M059J (cell line): ENCODE results near the gene RFWD3. TPM values are rescaled to one million over a fixed set of nuclear protein-coding genes. Genes with fewer than 3 reads are reported as not detected.

Experiments used
- DNase-seq: peaks from one replicate; pipeline ENCODE4 v3.0.0-alpha.2; 2012; ENCODE audit warnings: low read depth
- total RNA-seq: library from RNA; depleted of rRNA; stranded (reverse); fragments of >200 nt; shearing (Covaris generic); gene quantifications from 2 replicates; pipeline ENCODE4 v1.2.3, GENCODE V29; 2014

RFWD3 gene
- total RNA-seq, 1 experiment from 2014 or later = 68.9 TPM

DNA sequence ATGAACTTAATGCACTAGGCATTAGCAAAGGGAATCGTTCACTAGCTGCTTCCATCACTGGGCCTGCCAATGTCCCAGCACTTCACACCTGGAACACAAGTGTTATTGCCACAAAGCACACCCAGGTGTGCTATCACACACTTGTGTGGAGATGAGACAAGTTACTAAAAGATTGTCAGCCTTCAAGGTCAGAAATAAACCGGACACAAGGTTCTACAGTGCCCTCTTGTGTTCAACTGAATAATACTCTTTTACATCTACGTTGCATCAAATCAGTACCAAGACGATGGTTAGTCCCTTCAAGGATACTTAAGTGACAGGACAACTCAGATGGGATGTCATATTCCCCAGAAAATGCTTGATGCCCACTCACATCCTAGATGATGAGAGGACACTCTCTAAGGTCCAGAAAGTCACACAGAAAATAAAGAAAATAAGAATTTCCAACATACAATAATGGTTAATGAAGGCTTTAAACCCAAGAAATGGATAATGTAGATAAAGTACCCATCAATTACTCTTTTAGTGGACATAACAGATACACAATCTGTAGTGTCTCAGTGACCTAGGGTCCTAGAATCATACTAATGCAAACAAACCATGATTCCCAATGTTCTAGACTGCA, 43.4 kb downstream of the RFWD3 start:
- DNase-seq = peak; percentile 52

DNA sequence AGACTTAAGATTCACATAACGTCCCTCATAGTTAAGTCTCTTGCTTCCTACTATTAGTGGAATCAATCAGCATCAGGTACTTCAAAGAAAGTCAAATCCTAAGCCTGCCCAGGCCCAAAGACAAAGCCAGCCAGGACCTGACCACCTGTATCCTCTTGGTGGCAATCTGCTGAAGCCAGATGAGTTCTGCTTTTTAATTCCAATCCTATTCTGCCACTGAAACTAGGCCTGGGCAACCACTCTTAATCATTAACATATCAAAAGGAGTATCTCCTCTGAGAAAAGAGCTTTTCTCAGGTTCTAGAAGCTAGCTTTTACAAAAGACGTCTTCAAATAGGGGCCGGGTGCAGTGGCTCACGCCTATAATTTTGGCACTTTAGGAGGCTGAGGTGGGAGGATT, 44.7 kb downstream of the RFWD3 start:
- no peak for DNase-seq

DNA sequence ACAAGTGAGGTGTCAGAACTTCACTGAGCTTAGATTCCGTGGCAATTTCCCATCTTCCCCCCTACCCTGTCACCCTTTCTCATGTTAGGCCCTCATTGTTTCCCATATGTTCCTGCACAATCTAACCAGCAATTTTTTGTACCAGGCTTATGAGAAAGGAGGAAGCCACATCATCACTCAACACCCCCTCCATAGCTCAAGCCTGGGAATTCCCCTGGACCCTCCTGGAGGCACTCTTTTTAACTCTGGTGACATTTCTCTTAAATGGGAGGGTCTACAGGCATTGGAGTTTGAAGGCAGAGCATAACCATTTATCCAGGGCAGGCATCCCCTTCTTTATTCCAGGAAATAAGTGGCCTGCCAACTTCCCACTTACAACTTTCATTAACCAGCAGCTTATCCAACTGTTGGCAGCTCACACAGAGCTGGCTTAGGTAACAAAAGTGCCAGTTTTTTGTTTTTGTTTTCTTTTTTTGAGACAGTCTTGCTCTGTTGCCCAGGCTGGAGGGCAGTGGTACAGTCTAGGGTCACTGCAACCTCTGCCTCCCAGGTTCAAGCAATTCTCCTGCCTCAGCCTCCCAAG, 49.4 kb downstream of the RFWD3 start:
- no peak for DNase-seq

DNA sequence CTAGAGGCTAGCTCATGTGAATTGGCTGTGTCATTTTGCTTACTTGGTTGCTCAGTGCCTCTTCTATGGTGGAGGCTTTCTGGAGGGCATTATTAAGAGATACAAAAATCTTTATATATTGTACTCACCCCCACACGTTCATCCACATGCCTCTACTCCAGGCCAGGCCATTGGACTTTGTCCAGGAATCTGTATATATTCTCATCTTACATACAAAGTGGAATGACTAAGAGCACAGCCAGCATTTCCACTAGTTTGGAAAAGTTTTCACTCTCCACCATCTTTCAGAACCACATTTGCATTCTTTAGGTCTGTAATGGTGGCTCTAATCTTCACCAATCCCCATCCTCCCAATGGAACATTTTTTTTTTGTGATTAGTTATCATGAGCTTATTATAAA, 55.0 kb downstream of the RFWD3 start:
- peak; percentile 28 for DNase-seq

DNA sequence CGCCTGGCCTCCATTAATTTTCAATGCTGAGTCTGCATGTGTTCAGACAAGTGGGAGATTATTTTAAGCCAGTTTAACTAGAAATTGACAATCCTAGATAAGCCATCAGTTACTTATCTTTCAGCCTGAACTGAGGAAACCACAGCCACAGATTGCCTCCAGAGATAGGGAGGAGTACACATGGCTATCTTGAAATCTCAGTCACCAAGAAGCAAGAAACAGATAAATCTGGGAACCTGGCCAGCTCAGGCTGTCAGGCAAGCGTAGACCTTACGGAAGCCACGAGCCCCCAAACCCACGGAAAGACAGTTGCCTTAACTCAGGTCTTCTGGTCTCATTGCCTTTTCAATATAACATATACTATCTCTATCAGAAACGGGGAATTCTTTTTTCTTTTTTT, 57.7 kb downstream of the RFWD3 start:
- peak; percentile 53 for DNase-seq

DNA sequence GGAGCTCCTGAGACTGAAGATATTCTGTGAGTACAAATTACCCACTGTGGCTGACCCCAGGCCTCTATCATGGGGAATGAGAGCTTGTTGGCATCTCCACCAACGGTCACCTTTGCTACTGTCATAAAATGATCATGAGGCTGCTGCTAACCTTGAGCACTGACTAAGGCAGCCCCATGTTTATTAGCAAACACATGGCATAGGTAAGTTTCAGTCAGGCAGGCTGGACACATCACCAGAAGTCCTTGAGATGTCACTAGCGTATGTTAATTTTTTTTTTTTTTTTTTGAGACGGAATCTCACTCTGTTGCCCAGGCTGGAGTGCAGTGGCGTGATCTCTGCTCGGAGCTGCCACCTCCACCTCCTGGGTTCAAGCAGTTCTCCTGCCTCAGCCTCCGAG, 58.3 kb downstream of the RFWD3 start:
- DNase-seq = no peak

DNA sequence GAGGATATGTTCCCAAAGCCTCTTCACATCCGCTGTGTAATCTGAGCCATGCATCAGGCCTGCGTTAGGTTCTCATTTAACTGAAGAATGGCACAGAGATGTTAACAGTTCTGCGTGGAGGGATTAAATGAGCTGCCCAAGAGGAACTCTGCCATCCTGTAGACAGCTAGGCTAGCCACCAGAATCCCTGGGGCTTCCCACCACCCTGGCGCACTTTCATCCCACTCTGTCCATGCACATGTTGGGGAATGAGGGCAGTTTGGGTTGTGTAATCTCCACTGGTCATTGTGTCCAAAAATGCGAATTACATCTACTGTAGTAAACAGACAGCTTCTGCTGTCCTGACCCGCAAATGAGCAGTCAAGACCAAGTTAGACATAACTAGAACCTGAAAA, 58.7 kb downstream of the RFWD3 start:
- no peak for DNase-seq

DNA sequence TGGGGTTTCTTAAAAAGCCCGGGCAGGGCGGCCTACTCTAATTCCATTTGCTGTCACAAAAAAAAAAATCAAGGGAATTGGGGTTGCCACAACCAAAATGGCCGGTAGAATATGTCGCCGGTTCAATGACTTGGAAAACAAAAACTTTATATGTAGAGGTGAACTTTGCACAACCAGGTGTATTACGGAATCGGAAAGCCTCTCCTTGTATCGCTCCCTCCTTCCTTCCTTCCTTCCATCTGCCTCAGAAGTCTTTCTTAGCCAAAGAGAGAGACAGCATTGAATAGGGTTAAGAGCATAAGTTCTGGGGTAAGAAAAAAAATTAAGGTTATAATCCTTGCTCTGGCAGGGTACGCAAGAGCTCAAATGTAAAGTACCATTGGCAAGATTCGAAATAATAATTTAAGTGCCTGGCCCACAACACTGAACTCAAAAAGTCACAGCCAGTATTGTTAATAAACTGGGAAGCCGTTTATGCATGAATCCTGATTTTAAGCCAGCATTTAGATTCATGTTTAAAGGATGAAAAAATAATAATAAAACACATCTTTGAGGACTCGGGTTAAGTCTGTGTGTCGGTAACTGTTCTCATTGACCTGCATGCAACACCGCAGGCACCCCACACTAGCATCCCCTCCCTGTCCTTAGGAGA, 59.2 kb downstream of the RFWD3 start:
- DNase-seq = no peak

DNA sequence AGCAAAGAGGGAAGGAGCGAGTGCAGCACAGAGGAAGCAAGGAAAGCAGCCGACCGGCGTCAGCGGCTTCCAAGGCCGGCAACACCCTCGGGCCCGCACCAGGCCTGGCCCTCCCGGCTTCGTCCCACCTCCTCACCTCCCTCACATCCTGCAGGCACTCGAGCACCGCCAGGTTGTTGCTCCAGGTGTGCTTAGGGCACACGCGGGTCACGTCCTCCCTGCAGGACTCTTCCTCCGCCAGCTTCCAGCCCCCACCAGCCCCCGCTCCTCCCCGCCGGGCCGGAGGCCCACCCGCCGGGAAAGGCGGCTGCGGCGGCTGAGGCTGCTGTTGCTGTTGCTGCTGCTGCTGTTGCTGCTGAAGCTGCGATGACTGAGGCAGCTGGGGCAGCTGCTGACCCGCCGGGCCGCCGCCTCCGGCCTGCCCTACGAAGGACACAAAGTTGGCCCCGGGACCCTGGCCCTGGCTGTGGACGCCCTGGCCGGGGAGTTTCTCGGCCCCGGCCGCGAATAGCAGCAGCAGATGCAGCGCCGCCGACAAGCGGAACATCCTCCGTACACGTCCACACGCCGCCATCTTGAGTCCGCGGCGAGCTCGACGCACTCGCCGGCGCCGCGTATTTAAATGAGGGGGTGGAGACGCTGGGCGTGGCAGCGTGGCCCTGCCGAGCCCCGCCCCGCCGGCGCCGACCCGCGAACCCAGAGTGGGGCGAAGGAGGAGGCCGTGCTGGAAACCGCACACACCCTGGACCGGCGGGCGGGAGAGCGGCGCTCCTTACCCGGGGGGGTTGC, 60.0 kb downstream of the RFWD3 start, which contains the start of gene GLG1:
Gene GLG1 (minus strand): TSS at position 594 of the 789 bp plus-strand sequence. CDS start 20 bp downstream, at position 574.
- peak; percentile 85 for DNase-seq

DNA sequence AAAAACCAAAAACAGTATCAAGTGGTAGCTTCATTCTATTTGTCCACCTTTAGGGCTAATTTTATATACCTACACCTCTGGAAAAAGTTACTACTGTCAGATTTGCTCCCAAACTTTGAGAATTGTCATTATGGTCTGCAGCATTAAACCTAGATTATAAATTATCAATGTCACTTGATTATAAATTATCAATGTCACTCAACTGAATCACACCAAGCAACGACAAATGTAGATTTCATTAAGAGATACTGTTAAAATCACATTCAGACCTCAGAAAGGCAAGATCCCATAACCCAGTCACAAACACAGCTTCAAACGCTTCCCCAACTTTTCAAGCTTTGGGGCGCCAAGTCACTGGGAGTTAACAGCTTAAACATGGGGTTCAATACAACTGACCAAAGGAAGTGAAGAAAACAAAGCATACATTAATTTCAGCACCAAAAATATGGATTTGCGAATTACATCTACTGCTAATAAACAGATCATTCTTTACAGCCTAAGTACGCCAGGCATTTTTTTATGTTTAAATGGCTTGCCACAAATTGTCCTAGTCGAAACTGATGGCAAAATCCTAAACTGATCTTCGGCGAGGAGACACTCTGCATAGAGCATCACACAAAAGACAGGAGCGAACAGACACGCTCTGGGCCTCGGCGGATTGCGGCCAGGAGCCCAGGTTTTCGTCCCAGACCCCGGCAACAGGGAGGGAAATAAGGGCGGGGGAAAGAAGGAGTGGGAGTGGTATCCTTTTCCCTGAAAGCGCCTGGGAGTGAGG, 60.7 kb downstream of the RFWD3 start:
- no peak for DNase-seq

DNA sequence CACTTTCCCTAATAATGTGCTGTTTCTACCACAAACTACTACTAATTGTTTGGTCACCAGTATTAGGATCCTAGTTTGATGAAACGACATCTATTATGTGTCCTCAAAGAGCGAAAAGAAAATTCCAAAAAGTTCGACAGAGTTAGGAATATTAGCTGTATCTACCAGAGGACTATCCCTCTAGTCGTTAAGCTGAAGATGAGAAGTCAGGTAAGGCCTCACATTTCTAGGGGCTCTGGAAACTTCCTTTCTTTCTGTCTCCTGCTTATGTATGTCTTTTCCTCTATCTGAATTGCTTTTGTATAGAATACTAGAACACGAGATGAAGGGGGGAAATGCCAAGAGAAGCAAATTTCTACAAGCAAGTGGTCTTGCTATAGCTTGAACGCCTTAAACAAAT, 61.3 kb downstream of the RFWD3 start:
- DNase-seq = no peak

DNA sequence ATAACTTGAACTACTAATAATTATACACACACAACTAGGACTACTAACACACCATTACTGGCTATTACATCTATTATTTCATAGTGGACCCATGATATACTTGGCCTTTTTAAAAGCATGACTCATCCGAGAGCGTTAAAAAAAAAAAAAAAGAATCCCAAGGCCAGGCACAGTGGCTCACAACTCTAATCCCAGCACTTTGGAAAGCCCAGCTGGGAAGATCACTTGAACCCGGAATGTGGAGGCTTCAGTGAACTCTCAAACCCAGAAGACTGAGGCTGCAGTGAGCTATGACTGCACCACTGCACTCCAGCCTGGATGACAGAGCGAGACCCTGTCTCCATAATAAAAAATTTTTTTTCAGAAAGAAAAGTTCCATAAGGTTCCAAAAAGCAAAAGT, 62.8 kb downstream of the RFWD3 start:
- peak; percentile 39 for DNase-seq

DNA sequence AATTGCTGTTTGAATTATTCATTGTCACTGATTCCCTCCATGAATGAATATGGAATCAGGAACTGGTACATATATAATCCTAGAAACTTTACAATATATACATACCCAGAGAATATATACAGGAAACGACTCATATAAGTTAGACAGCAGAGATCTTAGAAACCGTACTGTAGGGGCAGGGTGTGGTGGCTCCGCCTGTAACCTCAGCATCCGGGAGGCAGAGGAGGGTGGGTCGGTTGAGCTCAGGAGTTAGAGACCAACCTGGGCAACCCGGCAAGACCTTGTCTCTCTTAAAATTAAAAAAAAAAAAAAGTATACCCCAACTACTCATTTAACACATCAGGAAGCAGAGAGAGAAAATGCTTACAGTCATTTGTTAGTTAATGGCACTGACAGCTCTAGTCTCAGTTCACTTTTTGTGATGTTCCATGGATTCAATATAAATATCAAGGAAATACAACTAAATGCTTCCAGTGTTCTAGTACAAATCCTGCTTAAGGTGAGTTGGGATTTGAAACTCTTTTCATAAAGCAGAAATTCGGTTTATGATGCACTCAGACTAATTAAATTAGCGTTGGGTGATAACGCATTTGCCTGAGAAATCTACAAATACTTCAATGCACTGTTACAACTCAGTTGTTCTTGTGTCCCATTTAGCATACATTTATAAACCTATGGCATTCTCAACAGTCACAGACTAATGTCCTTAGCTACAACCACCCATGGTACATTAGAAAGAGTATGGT, 65.4 kb downstream of the RFWD3 start:
- DNase-seq = no peak

DNA sequence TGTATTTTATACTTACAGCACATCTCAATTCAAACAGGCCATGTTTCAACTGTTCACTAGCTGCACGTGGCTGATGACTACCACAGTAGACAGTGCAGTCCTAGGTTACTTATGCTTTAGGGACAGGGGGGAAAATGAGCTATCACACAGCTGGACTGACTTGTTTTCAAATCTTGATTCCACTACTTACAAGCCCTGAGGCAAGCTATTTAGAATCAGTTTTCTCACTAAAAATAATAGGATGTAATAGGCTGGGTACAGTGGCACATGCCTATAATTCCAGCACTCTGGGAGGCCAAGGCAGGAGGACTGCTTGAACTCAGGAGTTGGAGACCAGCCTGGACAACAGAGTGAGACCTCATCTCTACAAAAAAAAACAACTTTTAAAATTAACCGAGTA, 70.1 kb downstream of the RFWD3 start:
- no peak for DNase-seq

DNA sequence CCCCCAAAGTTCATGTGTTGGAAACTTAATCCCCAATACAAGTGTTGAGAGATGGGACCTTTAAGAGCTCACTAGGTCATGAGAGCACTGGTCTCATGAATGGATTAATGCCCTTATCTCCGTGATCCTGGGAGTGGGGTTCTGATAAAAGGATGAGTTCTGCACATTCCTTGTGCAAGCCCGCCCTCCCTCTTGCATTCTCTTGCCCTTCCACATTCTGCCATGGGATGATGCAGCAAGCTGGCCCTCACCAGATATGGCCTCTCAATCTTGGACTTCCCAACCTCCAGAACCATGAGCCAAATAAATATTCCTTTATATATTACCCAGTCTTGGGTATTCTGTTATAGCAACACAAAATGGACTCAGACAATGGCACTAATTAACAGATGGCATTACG, 73.8 kb downstream of the RFWD3 start:
- DNase-seq = no peak

DNA sequence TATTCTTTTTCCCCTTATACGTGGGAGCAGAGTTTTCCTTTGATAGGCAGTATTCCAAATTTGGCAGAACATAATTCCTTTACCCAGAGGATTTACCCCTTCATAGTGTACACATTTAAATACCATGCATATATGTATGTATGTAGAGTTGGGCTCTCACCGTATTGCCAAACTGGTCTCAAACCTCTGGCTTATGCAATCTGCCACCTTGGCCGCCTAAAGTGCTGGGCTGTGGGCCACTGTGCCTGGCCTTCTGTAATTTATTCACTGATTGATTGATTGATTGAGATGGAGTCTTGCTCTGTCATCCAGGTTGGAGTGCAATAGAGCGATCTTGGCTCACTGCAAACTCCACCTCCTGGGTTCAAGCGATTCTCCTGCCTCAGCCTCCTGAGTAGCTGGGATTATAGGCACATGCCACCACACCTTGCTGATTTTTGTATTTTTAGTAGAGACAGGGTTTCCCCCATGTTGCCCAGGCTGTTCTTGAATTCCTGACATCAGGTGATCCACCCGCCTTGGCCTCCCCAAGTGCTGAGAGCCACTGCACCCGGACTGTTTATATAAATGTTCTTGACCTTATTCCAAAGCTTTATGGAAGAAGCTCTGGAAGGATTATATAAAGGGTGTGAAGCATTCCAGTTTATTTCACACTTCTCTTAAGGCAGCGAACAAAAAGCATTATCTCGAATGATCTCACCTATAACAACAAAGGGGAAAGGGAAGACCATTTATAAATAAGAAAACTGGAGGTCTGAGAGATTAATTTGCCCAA, 74.6 kb downstream of the RFWD3 start:
- DNase-seq = no peak

DNA sequence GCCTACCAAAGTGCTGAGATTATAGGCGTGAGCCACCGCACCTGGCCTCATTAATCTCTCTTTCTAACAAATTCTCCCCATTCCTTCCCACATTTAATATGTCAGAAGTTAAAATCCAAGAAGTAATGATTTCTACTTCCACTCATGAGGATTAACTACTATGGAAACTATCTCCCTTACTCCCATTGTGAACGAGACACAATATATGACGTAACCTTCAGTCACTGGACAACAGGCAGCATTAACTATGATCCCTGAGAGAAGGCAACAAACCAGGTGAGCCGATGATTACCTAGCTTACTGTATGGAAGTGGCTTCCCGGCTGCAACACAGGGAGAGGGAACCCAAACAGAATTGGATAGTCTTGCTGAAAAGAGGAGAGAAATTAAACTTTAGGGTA, 79.7 kb downstream of the RFWD3 start:
- DNase-seq = no peak

DNA sequence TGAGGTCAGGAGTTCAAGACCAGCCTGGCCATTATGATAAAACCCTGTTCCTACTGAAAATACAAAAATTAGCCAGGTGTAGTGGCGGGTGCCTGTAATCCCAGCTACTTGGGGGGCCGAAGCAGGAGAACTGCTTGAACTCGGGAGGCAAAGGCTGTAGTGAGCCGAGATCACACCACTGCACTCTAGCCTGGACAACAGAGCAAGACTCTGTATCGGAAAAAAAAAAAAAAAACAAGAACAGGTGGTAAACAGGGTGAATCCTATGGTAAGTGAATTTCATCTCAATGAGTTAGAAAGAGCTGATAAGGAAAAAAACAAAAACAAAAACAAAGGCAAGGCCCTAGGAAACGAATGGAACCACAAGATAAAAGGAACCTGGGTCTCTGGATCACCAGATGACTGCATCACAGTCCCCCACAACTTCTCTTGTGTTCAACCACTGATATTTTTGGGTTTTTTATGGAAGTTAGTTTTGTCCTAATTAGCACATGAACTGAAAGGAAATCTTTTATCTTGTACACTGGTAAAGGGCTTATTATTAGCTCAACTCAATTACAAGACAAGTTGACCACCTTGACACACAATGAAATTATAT, 80.7 kb downstream of the RFWD3 start:
- DNase-seq = no peak

DNA sequence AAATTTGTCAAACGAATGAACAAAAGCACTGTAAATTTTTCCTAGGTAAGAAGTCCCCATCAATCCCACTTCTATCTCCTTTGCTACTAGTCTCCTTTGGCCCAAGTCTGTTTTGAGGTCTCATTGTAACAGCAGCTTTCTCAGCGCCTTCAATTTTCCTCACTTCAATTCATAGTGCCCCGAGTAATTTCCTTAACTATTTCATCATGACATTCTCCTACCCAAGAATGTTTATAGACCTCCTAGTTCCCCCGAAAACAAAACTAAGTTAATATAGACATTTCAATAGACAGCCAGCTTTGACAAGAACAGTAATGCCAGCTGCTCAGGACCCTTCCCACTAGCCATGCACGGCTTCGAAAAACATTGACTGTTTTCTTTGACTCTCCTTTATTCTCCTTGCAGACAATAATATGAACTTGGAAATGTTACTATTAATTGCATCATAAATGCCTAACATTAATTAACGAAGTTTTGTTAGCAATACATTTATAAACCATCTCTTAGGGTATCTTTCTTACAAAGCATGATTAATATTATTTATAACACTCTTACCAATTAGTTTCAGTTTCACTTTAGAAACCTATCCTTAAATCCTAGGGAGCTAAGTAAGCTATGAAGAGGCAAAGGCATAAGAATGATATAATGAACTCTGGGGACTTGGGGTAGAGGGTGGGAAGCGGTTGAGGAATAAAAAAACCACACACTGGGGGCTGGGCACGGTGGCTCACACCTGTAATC, 82.6 kb downstream of the RFWD3 start:
- no peak for DNase-seq
